B cell (primary cell): Measurements from ENCODE around the gene C19orf53. TPM values are rescaled to one million over a fixed set of nuclear protein-coding genes. Genes with fewer than 3 reads are reported as not detected.
A peak's percentile ranks its signal among the peaks of the same experiment; 100 is the strongest.

Experiments used
- ATAC-seq: fragments of 200-7000 bp; cut with Tn5 transposase; one replicate; pipeline ENCODE4 v1.10.0; 2021; ENCODE audit warnings: low read depth, mild to moderate bottlenecking, moderate number of reproducible peaks, moderate library complexity
- CTCF ChIA-PET: fragments of 350-600 bp; sonication (Branson Sonifier 250); formaldehyde crosslinking; loops from one replicate; lab custom pipeline; 2021; ENCODE audit warnings: antibody characterized with exemption, inconsistent platforms; lab: Charles Lee
- POLR2A ChIA-PET: fragments of 350-600 bp; sonication (Branson Sonifier 250); formaldehyde crosslinking; loops from one replicate; lab custom pipeline; 2021; ENCODE audit warnings: antibody characterized with exemption; lab: Charles Lee
- DNase-seq: peaks from one replicate; pipeline ENCODE4 v3.0.0; 2013
- H2AFZ ChIP-seq: 2 replicates; pipeline ENCODE4 v1.6.1; 2012; ENCODE audit warnings: mild to moderate bottlenecking, low read depth, low read length; ENCODE audit not compliant: insufficient read depth, poor library complexity, severe bottlenecking
- H3K27ac ChIP-seq, 2 donors: 1 replicate in 1 of 2; 2 replicates in 1 of 2; pipeline ENCODE4 v1.5.1; 2012 to 2013; ENCODE audit warnings: low read length in 2 of 2, mild to moderate bottlenecking in 2 of 2, moderate library complexity in 1 of 2
- H3K27me3 ChIP-seq, 4 experiments: fragments of 200-600 bp in 1 of 4; sonication (generic) in 1 of 4; replicated peaks in 1 of 4; 1 replicate in 2 of 4; 2 replicates in 2 of 4; pipeline versions ENCODE4 v1.6.1 to v1.7.0; 2013 to 2016; ENCODE audit warnings: low read length in 3 of 4, mild to moderate bottlenecking in 2 of 4, mixed read lengths in 1 of 4, moderate library complexity in 1 of 4; ENCODE audit not compliant: insufficient read depth in 4 of 4, control insufficient read depth in 3 of 4; ENCODE audit errors: control extremely low read depth in 1 of 4
- H3K36me3 ChIP-seq, 2 experiments: replicated peaks in 1 of 2; 1 replicate in 1 of 2; 2 replicates in 1 of 2; pipeline versions ENCODE4 v1.6.1 to v1.7.1; 2013; ENCODE audit warnings: low read length in 1 of 2; ENCODE audit not compliant: insufficient read depth in 2 of 2, control insufficient read depth in 1 of 2; ENCODE audit errors: control extremely low read depth in 1 of 2, extremely low read depth in 1 of 2
- H3K4me1 ChIP-seq, 2 donors: fragments of 200-600 bp in 1 of 2; sonication (generic) in 1 of 2; 1 replicate in 1 of 2; 2 replicates in 1 of 2; pipeline versions ENCODE4 v1.5.1 to v1.6.1; 2013 to 2017; ENCODE audit warnings: low read length in 2 of 2; ENCODE audit not compliant: control insufficient read depth in 2 of 2, insufficient read depth in 2 of 2
- H3K4me2 ChIP-seq: replicated peaks from 2 replicates; pipeline ENCODE3; 2012; ENCODE audit warnings: mild to moderate bottlenecking, low read depth, low read length; ENCODE audit not compliant: poor library complexity, severe bottlenecking
- H3K4me3 ChIP-seq, 5 experiments: fragments of 200-600 bp in 1 of 5; sonication (generic) in 1 of 5; 1 replicate in 3 of 5; 2 replicates in 2 of 5; pipeline versions ENCODE4 v1.5.1 to v1.7.0; 2011 to 2016; ENCODE audit warnings: low read length in 4 of 5, mild to moderate bottlenecking in 4 of 5, low read depth in 2 of 5, control low read depth in 1 of 5, moderate library complexity in 1 of 5; ENCODE audit not compliant: insufficient read depth in 1 of 5; ENCODE audit errors: control extremely low read depth in 1 of 5, extremely low read depth in 1 of 5
- H3K79me2 ChIP-seq: fragments of 200-600 bp; sonication (generic); one replicate; pipeline ENCODE4 v1.6.0; 2016; ENCODE audit warnings: low read length; ENCODE audit not compliant: control insufficient read depth, insufficient read depth
- H3K9ac ChIP-seq: fragments of 200-600 bp; sonication (generic); 2 replicates; pipeline ENCODE4 v1.6.1; 2017; ENCODE audit warnings: mild to moderate bottlenecking, low read length, moderate library complexity
- H3K9me3 ChIP-seq, 3 donors: one replicate each; pipeline versions ENCODE4 v1.6.1 to v1.7.1; 2013; ENCODE audit warnings: low read length in 2 of 3; ENCODE audit not compliant: control insufficient read depth in 2 of 3, insufficient read depth in 1 of 3; ENCODE audit errors: control extremely low read depth in 1 of 3
- H4K20me1 ChIP-seq: 2 replicates; pipeline ENCODE4 v1.6.0; 2012; ENCODE audit warnings: mild to moderate bottlenecking, low read length; ENCODE audit not compliant: insufficient read depth, control insufficient read depth, poor library complexity, severe bottlenecking
- H3K27ac Mint-ChIP-seq: one replicate; pipeline ENCODE4 v1.8.0; 2021; ENCODE audit warnings: mixed read lengths
- H3K27me3 Mint-ChIP-seq: one replicate; pipeline ENCODE4 v1.8.0; 2021; ENCODE audit warnings: mixed read lengths
- H3K4me1 Mint-ChIP-seq: one replicate; pipeline ENCODE4 v1.8.0; 2021; ENCODE audit warnings: mixed read lengths
- H3K4me3 Mint-ChIP-seq: one replicate; pipeline ENCODE4 v1.8.0; 2021; ENCODE audit warnings: mixed read lengths
- H3K9me3 Mint-ChIP-seq: one replicate; pipeline ENCODE4 v1.8.0; 2022; ENCODE audit warnings: mixed read lengths; ENCODE audit not compliant: insufficient read depth
- CTCF ChIP-seq: fragments of 200-600 bp; IDR thresholded peaks from one replicate; pipeline ENCODE4 v1.8.0; 2022; ENCODE audit warnings: antibody characterized with exemption, mild to moderate bottlenecking
- EZH2 ChIP-seq: IDR thresholded peaks from 2 replicates; pipeline ENCODE4 v1.6.1; 2012; ENCODE audit warnings: borderline replicate concordance, low read depth, mild to moderate bottlenecking, moderate library complexity, low read length; ENCODE audit not compliant: insufficient read depth, poor library complexity, severe bottlenecking
- WGBS: methylation state at CpG from one replicate; pipeline ENCODE4 v1.1.5; 2013; ENCODE audit warnings: missing lambda C conversion rate; ENCODE audit not compliant: insufficient coverage; 5-methylcytosine and 5-hydroxymethylcytosine counted together
- intact Hi-C: fragments of 100-400 bp; cut with micrococcal nuclease; formaldehyde crosslinking; loops from one replicate; pipeline ENCODE4 v1.10.0; 2022
- polyA plus RNA-seq: library from polyadenylated mRNA; depleted of rRNA; stranded (reverse); fragments of >200 nt; gene quantifications from 2 replicates; pipeline ENCODE4 v1.2.3, GENCODE V29; 2012
- total RNA-seq, 2 donors: library from RNA; stranded (reverse); fragments of 120-200 nt in 1 of 2; gene quantifications; 1 replicate in 1 of 2; 2 replicates in 1 of 2; pipeline versions ENCODE4 v1.2.3 to v1.2.4, GENCODE V29; 2013 to 2022

C19orf53 gene
- total and polyA plus RNA-seq, 2 donors (not counting 1 experiment from before 2014, with no cell fraction given), result 62.5 to 110 TPM

GRCh38 chr19:13747098-13747453 is 27.2 kb upstream of the C19orf53 start:
- Histone ChIP-seq H3K27me3 (no peaks in the 10 kb centered on the region), H3K9me3 (peaks cover 0 to 5% (median 0%) of the 10 kb centered on the region in 3 donors), H3K79me2 (peaks cover 27% of the 10 kb centered on the region), H3K9ac (peak overlapping the region; percentile 99), H3K27ac (peak overlapping the region; percentile 53 to 94), H3K4me1 (peaks cover 11 to 15% of the 10 kb centered on the region in 2 donors), H4K20me1 (no peaks in the 10 kb centered on the region), H3K36me3 (peaks cover 0 to 5% of the 10 kb centered on the region in 2 experiments), H2AFZ (peak overlapping the region; percentile 85), H3K4me3 (peak overlapping the region; percentile 30 to 97 (median 86)), H3K4me2 (peak overlapping the region; percentile 93)
- POLR2A ChIA-PET, result interaction anchor here (0.6 to 2.2 kb wide), 4 partner anchors 15 to 1412 kb away, joined by 3 to 16 read pairs (median 6); partner anchors contain the start of gene C19orf53
- H3K27me3 Mint-ChIP-seq, result no peaks in the 10 kb centered on the region
- TF ChIP-seq CTCF (no peak), EZH2 (no peak)
- CTCF ChIA-PET, result interaction anchor here (2.0 kb wide), 1 partner anchor 26 kb away, joined by 7 read pairs; no protein-coding TSS in a partner anchor
- ATAC-seq (no peak), DNase-seq (no peak)
- 94% methylated on average over 2 of the region's 8 CpGs for WGBS
- peak overlapping the region; percentile 90 for H3K4me3 Mint-ChIP-seq
- H3K4me1 Mint-ChIP-seq, result peaks cover 28% of the 10 kb centered on the region
- no peaks in the 10 kb centered on the region for H3K9me3 Mint-ChIP-seq
- H3K27ac Mint-ChIP-seq, result peak overlapping the region; percentile 91
- intact Hi-C loops, result loop anchor here (1.0 to 10.0 kb wide), 6 partner anchors 16 to 1808 kb away; partner anchors contain the start of genes ASF1B, C19orf53 and TRIR

GRCh38 chr19:13748169-13748828 is 26.0 kb upstream of the C19orf53 start:
- no peak for TF ChIP-seq EZH2
- no peak for TF ChIP-seq CTCF
- Histone ChIP-seq H3K27ac (peak overlapping the region; percentile 71 to 94), H3K4me2 (peak overlapping the region; percentile 93), H3K27me3 (no peaks in the 10 kb centered on the region), H3K79me2 (peaks cover 27% of the 10 kb centered on the region), H3K36me3 (peaks cover 0 to 11% of the 10 kb centered on the region in 2 experiments), H3K9ac (peak overlapping the region; percentile 99), H3K4me1 (peaks cover 11 to 15% of the 10 kb centered on the region in 2 donors), H4K20me1 (no peaks in the 10 kb centered on the region), H3K9me3 (peaks cover 0 to 5% (median 0%) of the 10 kb centered on the region in 3 donors), H3K4me3 (peak overlapping the region; percentile 76 to 97 (median 86)), H2AFZ (peak overlapping the region; percentile 85)
- ChIA-PET POLR2A (interaction anchor here (0.6 to 2.2 kb wide), 11 partner anchors 9 to 644 kb away, joined by 3 to 16 read pairs (median 5); partner anchors contain the start of genes C19orf53 and MRI1), CTCF (interaction anchor here (0.9 to 2.7 kb wide), 4 partner anchors 13 to 333 kb away, joined by 3 to 13 read pairs (median 5); no protein-coding TSS in a partner anchor)
- Mint-ChIP-seq H3K27me3 (no peaks in the 10 kb centered on the region), H3K9me3 (no peaks in the 10 kb centered on the region), H3K4me1 (peaks cover 28% of the 10 kb centered on the region), H3K27ac (peak overlapping the region; percentile 82), H3K4me3 (peak overlapping the region; percentile 90)
- WGBS, result 4% methylated on average over 20 of the region's 25 CpGs
- intact Hi-C loops, result loop anchor here (1.0 to 10.0 kb wide), 4 partner anchors 16 to 1807 kb away; partner anchors contain the start of genes MRI1 and TRIR
- no peak for DNase-seq
- ATAC-seq, result no peak
